Activated CD8-positive, alpha-beta memory T cell treated with anti-CD3 and anti-CD28 coated beads for 48 hours (primary cell): Measurements from ENCODE around the gene CDH4.

ENCODE experiments used
- DNase-seq, 3 experiments: peaks; one replicate each; pipeline ENCODE4 v3.0.0-alpha.2; 2020; ENCODE audit warnings: low read depth in 2 of 3, low spot score in 2 of 3

The CDH4 gene

GRCh38 chr20:61901392-61902220 lies 649.5 kb downstream of the CDH4 start:
- DNase-seq: no peak

DNA sequence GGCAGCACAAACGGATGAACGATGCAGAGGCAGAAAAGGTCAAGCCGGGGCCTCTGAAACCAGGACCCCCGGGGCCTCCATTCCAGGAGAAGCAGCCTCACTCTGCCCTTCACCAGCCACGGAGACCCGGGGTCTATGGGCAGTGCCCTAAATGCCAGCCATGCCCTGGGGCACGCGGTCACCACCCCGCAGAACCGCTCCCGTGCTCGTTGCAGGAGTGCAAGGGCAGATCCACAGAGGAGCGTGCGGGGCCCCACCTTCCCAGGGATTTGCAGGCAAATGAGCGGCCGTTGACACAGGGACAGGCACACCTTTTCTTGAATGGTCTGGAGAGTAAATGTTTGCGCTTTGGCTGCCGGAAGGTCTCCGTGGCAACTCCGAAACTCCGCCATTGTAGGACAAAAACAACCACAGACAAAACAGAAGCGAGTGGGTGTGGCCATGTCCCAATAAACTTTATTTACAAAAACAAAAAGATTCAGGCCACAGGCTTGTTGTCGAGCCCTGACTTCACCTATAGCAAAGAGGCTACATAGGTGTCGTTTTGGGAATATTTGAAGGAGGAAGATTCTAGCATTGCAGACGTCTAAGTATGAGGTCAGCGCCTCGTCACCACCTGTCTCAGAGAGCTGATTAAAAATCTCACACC lies 650.3 kb downstream of the CDH4 start:
- DNase-seq: no peak

GRCh38 chr20:61903575-61904340 lies 651.7 kb downstream of the CDH4 start:
- no peak for DNase-seq

GRCh38 chr20:61904456-61904855 lies 652.4 kb downstream of the CDH4 start:
- no peak for DNase-seq

DNA sequence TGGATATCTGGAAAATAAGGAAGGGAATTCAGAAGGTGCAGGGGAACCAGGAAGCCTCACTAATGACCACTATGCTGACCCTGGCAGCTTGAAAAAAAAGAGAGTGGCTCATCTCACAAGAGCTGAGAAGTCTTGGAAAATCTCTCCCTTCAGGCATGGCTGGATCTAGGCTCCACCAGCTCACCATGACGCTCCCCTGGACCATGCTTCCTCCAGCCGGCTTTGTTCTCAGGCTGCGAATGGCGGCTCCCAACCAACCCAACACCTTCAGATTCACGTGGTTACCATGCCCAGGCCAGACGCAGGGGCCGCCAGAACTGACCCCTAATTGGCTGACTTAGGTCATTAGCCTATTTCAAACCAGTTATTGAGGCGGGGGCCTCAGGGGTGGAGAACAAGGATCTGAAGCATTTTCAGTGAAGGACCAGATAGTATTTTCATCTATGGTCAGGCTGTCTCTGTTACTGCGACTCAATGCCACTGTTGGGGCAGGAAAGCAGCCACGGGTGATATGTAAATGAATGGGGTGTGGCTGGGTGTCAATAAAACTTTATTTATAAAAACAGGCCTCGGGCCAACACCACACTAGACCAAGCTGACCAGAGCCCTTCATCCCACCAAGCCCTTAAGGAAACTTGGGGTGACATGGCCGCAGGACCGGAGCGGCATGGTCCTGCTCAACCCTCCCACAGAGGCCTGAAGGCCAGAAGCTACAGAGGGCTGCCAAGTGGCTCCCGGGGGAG lies 653.9 kb downstream of the CDH4 start:
- DNase-seq: no peak

- no peak for DNase-seq
Observed at GRCh38 chr20:61907081-61907891, 655.2 kb downstream of the CDH4 start.

- no peak for DNase-seq
Observed at GRCh38 chr20:61908057-61909026, 656.3 kb downstream of the CDH4 start.

DNA sequence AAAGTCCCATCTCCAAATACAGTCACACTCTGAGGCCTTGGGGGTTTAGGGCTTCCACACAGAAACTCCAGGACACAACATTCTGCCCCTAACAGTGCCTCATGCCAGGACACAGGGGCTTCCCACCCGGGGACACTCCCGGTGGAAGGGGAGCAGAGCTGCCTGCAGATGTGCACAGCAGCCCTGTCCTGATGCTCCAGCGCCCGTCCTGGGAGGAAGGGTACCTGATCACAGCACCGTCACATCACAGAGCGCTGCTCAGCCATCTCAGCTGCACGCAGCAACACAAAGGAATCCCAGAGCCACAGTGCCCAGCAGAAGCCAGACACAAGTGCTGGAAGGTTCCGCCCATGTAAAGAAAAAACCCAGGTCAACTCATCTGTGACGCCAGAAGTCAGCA lies 657.0 kb downstream of the CDH4 start:
- DNase-seq: no peak

DNA sequence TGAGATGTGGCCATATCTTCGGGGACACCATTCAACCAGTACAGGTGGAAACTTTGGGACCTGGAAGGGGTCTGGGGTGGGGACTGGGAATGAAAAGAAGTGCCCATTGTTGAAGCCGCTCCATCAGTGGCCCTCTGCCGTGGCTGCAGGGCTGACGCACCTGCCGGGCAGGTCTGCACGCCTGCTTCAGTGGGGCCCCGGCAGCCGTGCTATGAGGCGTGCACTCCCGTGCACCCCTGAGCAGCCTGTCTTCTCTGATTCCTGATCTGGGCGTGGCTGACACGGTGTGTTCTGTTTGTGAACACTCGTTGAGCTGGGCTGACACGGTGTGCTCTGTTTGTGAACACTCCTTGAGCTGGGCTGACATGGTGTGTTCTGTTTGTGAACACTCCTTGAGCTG lies 657.8 kb downstream of the CDH4 start:
- no peak for DNase-seq

DNA sequence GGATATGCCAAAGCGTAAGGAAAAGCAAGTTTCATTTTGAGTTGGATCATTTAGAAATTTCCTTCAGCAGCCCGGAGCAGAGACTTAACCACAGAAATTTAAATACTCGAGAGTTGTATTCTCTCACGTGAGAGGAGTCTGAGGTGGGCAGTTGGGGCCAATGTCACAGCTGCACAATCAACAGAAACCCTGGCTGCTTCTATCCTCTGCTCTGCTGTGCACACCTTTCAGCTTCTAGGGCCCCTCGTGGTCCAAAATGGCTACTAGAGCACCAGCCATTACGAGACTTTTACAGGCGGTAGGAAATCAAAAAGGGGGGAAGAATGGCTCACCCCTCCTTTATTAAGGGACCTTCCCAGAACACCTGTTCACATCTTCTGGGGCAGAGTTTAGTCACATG lies 659.8 kb downstream of the CDH4 start:
- no peak for DNase-seq

- DNase-seq: no peak
Observed at GRCh38 chr20:61912665-61913422, 660.8 kb downstream of the CDH4 start.

GRCh38 chr20:61913423-61914225 lies 661.6 kb downstream of the CDH4 start:
- DNase-seq: no peak

DNA sequence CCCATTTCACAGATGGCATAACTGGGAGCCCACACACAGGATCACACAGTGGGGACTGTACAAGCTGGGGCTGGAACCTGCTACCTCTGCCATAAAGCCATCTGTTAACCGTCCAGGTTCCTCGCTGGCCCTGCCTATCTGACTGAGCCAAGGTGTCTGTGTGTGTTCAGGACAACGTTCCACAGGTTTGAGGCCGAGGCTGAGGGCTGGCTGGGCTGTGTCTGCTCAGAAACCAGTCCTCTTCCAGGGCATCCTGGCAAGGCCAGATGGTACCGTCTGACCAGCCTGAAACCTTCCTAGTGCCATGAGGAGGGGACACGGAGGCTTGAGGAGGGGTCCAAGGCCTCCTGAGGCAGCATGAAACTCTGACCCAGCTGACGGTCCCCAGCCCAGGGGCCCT lies 663.0 kb downstream of the CDH4 start:
- no peak for DNase-seq

DNA sequence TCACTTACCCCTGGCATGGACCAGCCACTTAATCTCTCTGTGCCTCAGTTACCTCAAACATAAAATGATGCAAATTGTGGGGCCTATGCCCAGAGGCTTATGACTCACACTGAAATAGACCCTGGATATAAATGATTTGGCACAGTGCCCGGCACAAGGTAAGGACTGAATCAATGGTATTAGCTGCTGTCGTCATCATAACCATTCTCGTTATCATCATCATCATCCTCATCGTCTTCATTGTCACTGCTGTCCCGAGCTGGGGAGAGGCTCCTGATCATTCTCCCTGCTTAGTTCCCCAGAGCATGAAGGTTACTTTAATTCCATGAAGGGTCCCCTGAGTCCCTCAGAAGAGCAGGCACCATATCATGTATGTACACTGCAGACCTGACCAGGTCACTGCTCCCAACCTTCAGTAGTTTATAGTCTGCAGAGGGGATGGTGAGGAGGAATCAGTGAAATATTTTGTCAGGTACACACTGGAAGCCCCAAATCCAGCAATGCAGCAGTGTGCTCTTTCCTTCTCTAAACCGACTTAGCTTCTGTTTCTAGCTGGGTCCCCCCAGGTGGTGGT lies 664.3 kb downstream of the CDH4 start:
- no peak for DNase-seq

- DNase-seq: no peak
Observed at GRCh38 chr20:61917474-61918145, 665.5 kb downstream of the CDH4 start.

GRCh38 chr20:61918548-61918947 lies 666.5 kb downstream of the CDH4 start:
- no peak for DNase-seq

DNA sequence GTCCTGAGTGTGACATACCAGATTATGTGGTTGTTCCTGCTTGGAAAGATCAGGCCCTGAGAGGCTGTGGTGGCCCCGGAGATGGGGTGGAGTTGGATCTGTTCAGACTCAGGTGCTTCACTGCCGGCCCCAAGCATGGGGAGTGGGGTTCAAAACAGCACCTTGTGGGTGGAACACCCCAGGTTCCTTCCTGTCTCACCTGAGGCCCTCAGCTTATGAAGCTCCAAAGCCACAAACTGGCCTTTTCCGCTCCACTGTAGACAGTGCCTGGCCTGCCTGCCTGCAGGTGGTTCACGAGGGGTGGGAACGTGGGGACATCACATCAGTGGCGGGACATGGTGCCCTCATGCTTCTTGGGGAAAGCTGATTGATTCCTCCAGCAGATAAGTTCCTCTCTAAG lies 667.2 kb downstream of the CDH4 start:
- no peak for DNase-seq
